ENCODE measurements around the gene PPFIBP1. TPM values are rescaled to one million over a fixed set of nuclear protein-coding genes. Genes with fewer than 3 reads are reported as not detected.

The PPFIBP1 gene
- total RNA-seq, 1 donor from 2014 or later: 136 TPM

DNA sequence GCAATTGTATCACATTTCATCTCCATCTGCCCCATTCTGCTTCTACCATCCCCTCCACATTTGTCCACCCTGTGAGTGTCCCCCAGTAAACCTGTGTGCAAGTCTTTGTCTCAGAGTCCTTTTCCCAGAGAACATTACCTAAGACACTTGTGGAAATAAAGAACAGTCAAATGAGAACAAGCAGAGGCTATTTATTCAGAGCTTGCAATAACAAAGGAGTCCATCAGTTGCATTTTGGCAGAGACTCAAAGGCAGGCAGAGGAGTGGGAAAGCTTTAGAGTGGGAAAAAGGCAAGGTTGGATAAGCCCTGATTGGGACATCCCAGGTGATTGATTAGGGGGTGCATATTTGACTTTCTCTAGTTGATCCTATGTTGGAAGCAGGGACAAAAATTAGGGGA lies 18.2 kb upstream of the PPFIBP1 start:
- no peak for DNase-seq
- no peak overlapping the region for H3K4me3 ChIP-seq
- H3K27ac ChIP-seq: no peak overlapping the region
- H3K9me3 ChIP-seq: no peaks in the 10 kb centered on the region
- H3K36me3 ChIP-seq: no peaks in the 10 kb centered on the region
- H3K27me3 ChIP-seq: no peaks in the 10 kb centered on the region
- TF ChIP-seq CTCF (IDR thresholded peaks at IDR 0.05): no peak
- ATAC-seq: no peak
- intact Hi-C loops (cut with DNase I): no loop called here
- H3K4me1 ChIP-seq: no peaks in the 10 kb centered on the region

- no peaks in the 10 kb centered on the region for H3K27me3 ChIP-seq
- DNase-seq (no peak), ATAC-seq (no peak)
- no peaks in the 10 kb centered on the region for H3K9me3 ChIP-seq
- H3K4me1 ChIP-seq: no peaks in the 10 kb centered on the region
- H3K4me3 ChIP-seq: no peak overlapping the region
- no peak for TF ChIP-seq CTCF (IDR thresholded peaks at IDR 0.05)
- intact Hi-C loops (cut with DNase I): no loop called here
- H3K36me3 ChIP-seq: no peaks in the 10 kb centered on the region
- H3K27ac ChIP-seq: no peak overlapping the region
Observed at GRCh38 chr12:27506645-27507189, 17.3 kb upstream of the PPFIBP1 start.

DNA sequence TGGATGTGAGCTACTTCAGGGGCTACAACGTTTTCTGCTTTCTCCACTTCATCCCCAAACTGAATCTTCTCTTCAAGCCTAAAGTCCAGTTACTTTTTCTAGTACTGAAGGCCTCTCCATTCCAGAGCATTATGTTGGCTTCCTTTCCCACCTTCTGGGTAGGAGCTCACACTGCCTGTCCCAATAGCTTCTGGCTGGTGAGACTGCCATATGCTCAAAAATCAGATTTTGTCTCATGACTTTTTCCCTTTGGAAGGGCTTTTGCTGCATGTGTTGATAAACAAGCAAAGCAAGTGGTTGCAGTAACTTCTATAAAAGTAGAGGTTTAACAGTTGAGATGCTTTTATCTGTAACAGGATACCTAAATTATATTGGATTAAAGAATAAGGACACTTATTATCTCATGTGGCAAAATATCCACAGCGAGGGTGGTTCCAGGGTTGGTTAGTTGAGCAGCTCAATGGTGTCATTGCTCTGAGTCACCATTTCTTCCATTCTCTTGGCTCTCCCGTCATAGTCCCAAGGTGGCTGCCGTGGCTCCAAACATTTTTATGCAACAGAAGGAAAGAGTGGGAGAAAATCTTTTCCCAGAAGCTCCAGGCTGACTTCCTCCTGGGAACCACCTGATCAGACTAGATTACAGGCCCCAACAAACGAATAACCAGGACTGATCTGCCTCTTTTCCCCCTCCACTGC lies 15.1 kb upstream of the PPFIBP1 start:
- no peak for ATAC-seq
- Histone ChIP-seq H3K27me3 (no peaks in the 10 kb centered on the region), H3K27ac (no peak overlapping the region), H3K4me1 (no peaks in the 10 kb centered on the region), H3K4me3 (no peak overlapping the region), H3K9me3 (no peaks in the 10 kb centered on the region), H3K36me3 (no peaks in the 10 kb centered on the region)
- no peak for DNase-seq
- no peak for TF ChIP-seq CTCF (IDR thresholded peaks at IDR 0.05)
- intact Hi-C loops (cut with DNase I): no loop called here

DNA sequence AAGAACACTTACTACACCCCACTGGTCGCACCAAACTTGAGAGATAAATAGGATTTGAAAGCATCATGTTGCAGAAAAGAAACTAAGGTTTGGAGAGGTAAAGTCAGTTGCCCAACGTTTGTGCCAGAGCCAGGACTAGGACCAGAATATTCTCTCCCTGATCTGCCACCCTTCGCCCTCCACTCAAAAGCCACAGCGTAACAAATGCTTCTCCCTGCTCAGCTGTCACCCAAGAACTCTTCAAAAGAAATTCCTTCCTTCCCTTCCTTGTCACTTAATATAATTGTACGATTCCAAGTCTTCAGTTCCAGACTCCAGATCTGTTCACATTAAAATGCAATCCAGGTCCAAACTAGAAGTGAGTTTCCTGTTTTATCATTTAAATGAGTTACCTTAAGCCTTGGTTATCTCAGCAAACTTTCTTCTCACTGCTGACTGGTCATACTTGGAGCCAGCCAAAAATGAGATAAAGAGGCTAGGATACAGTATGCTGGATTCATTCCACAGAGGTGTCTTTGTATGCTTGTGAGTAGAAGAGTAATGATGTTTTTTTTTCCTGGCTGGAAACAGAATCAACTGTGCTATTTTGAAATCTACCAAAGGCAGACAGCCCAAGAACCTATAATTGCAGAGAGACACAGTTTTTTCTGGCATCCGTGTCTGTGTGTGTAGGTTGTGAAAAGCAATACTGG lies 12.8 kb upstream of the PPFIBP1 start:
- ATAC-seq (no peak), DNase-seq (no peak)
- Histone ChIP-seq H3K27me3 (no peaks in the 10 kb centered on the region), H3K4me1 (no peaks in the 10 kb centered on the region), H3K36me3 (no peaks in the 10 kb centered on the region), H3K27ac (peak overlapping the region; percentile 21), H3K4me3 (no peak overlapping the region), H3K9me3 (no peaks in the 10 kb centered on the region)
- no peak for TF ChIP-seq CTCF (IDR thresholded peaks at IDR 0.05)
- intact Hi-C loops (cut with DNase I): no loop called here

GRCh38 chr12:27511723-27512045 lies 12.3 kb upstream of the PPFIBP1 start:
- peak overlapping the region; percentile 21 for H3K27ac ChIP-seq
- no peaks in the 10 kb centered on the region for H3K9me3 ChIP-seq
- TF ChIP-seq CTCF (IDR thresholded peaks at IDR 0.05): no peak
- H3K36me3 ChIP-seq: no peaks in the 10 kb centered on the region
- H3K4me1 ChIP-seq: no peaks in the 10 kb centered on the region
- DNase-seq: no peak
- no peaks in the 10 kb centered on the region for H3K27me3 ChIP-seq
- intact Hi-C loops (cut with DNase I): no loop called here
- peak; percentile 46 for ATAC-seq
- H3K4me3 ChIP-seq: no peak overlapping the region
